ENCODE measurements around the gene TWF1. TPM values are rescaled to one million over a fixed set of nuclear protein-coding genes. Genes with fewer than 3 reads are reported as not detected.

The TWF1 gene
- total and polyA plus RNA-seq, 2 of the 8 experiments (the other 6 are each of a cell fraction or from before 2014, with no cell fraction given), result 7.6 to 27.9 TPM

DNA sequence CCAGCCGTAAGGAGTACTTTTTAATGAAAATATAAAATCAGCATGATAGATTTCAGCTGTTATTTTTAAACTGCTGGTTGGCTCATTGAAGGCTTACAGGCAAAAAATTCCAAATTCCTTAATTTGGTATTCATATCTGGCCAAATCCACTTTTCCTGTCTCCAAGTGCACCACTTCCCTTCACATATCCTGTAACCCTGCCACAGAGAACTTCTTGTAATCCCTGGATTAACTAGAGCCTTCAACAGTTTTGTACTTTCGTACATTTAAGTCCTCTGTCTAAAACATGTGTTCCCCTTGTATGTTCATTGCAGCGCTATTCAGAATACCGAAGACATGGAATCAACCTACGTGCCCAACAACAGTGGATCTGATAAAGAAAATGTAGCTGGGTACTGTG lies 57.1 kb downstream of the TWF1 start:
- no peak overlapping the region for H2AFZ ChIP-seq (ENCODE audit: low read length)

More for the DNA sequence above, 57.1 kb downstream of the TWF1 start:
- peaks cover 0 to 9% (median 2%) of the 10 kb centered on the region in 4 experiments; a peak in 2 of 8 replicates for H3K36me3 ChIP-seq (ENCODE audit: control insufficient read depth in 2 of 4, insufficient read depth in 4 of 4, low read length in 3 of 4)
- no peak overlapping the region for H2BK15ac ChIP-seq (ENCODE audit: low read length)
- no peak overlapping the region for H3K14ac ChIP-seq (ENCODE audit: insufficient read length)
- no peak overlapping the region for H2AK5ac ChIP-seq (ENCODE audit: low read depth, low read length)
- no peaks in the 10 kb centered on the region for H3K79me1 ChIP-seq (ENCODE audit: low read depth, low read length)
- no peak overlapping the region for H4K5ac ChIP-seq (ENCODE audit: insufficient read length, low read depth, low read length)
- H2BK120ac ChIP-seq (replicated peaks; ENCODE audit: low read depth, low read length), result no peak overlapping the region
- no peak overlapping the region for H3K27ac ChIP-seq (ENCODE audit: low read depth, low read length)
- H3K4me2 ChIP-seq (ENCODE audit: insufficient read depth in 1 of 2, low read depth in 2 of 2, low read length in 2 of 2), result no peak overlapping the region
- H2BK12ac ChIP-seq (ENCODE audit: low read depth, low read length), result no peak overlapping the region
- no peak overlapping the region for H3K4me3 ChIP-seq (ENCODE audit: extremely low read depth in 1 of 4, insufficient read depth in 2 of 4, low read depth in 3 of 4, low read length in 4 of 4)
- H3K23ac ChIP-seq (ENCODE audit: insufficient read length), result no peak overlapping the region
- H4K20me1 ChIP-seq (replicated peaks in 1 of 2; ENCODE audit: control insufficient read depth in 1 of 2, insufficient read depth in 2 of 2, low read length in 2 of 2), result no peaks in the 10 kb centered on the region
- no peak overlapping the region for H2BK5ac ChIP-seq (ENCODE audit: low read depth, low read length)
- no peak for FAIRE-seq
- H4K8ac ChIP-seq (ENCODE audit: extremely low read depth, insufficient read depth, low read length), result no peak overlapping the region
- CTCF ChIA-PET (ENCODE audit: partially characterized antibody), result interaction anchor here (0.6 to 0.7 kb wide), 2 partner anchors 9 to 17 kb away, joined by 3 read pairs; no protein-coding TSS in a partner anchor
- H4K91ac ChIP-seq (replicated peaks; ENCODE audit: insufficient read length, low read length), result no peak overlapping the region
- no peak overlapping the region for H3K56ac ChIP-seq (replicated peaks; ENCODE audit: insufficient read length, low read depth, low read length)
- H3K4me1 ChIP-seq (replicated peaks in 1 of 4; ENCODE audit: control insufficient read depth in 3 of 4, insufficient read depth in 4 of 4, low read length in 3 of 4), result no peaks in the 10 kb centered on the region
- H3K4ac ChIP-seq (replicated peaks; ENCODE audit: insufficient read length, low read depth, low read length), result no peak overlapping the region
- no peak overlapping the region for H2BK20ac ChIP-seq (ENCODE audit: low read length)
- 97% methylated on average over 5 of the region's 5 CpGs; no CpG with 5 or more reads in 1 of the 2 experiments for WGBS, 2 experiments (ENCODE audit: extremely low coverage in 1 of 2, insufficient coverage in 1 of 2, insufficient read length in 1 of 2, insufficient replicate concordance in 2 of 2, low coverage in 1 of 2, low lambda C conversion rate in 2 of 2, missing lambda C conversion rate in 1 of 2)
- H3K27me3 ChIP-seq (replicated peaks in 1 of 4; ENCODE audit: control insufficient read depth in 3 of 4, extremely low read depth in 1 of 4, insufficient read depth in 3 of 4, low read length in 3 of 4), result no peaks in the 10 kb centered on the region
- no peak overlapping the region for H3K9ac ChIP-seq (replicated peaks in 1 of 4; ENCODE audit: extremely low read depth in 1 of 4, low read depth in 3 of 4, low read length in 3 of 4)
- H3K9me3 ChIP-seq (ENCODE audit: insufficient read depth in 2 of 2, low read depth in 1 of 2, low read length in 1 of 2), result no peaks in the 10 kb centered on the region
- H3K18ac ChIP-seq (ENCODE audit: extremely low read depth, low read length), result no peak overlapping the region
- TF ChIP-seq CHD1 (IDR thresholded peaks at IDR 0.05; ENCODE audit: low read depth, low read length) (no peak), KDM1A (IDR thresholded peaks at IDR 0.05; ENCODE audit: borderline replicate concordance, low read length) (no peak), YY1 (IDR thresholded peaks at IDR 0.05; ENCODE audit: low read depth, low read length) (no peak), SIX5 (IDR thresholded peaks at IDR 0.05; ENCODE audit: low read depth, low read length) (no peak), ASH2L (IDR thresholded peaks at IDR 0.05; ENCODE audit: low read length) (no peak), POLR2A (IDR thresholded peaks at IDR 0.05; ENCODE audit: control extremely low read depth in 1 of 2, low read depth in 2 of 2, low read length in 2 of 2) (no peak), HDAC6 (IDR thresholded peaks at IDR 0.05; ENCODE audit: low read depth, low read length) (no peak), MAFK (IDR thresholded peaks at IDR 0.05; ENCODE audit: low read depth, low read length) (no peak), GTF2F1 (IDR thresholded peaks at IDR 0.05; ENCODE audit: borderline replicate concordance, low read depth, low read length) (no peak), TBP (IDR thresholded peaks at IDR 0.05; ENCODE audit: low read depth, low read length) (no peak), KDM5A (IDR thresholded peaks at IDR 0.05; ENCODE audit: low read length) (no peak)
- POLR2A ChIA-PET (ENCODE audit: partially characterized antibody), result no interaction called here
- no peaks in the 10 kb centered on the region for H3K79me2 ChIP-seq (ENCODE audit: control insufficient read depth in 1 of 2, insufficient read depth in 2 of 2, low read length in 2 of 2)
- no peak for DNase-seq (ENCODE audit: low read depth in 1 of 2, low spot score in 2 of 2)
- H3K23me2 ChIP-seq (ENCODE audit: low read depth, low read length), result no peaks in the 10 kb centered on the region

Data from H1 (cell line).